ENCODE results near the gene ZBTB5.

- TF ChIP-seq CTCF (IDR thresholded peaks at IDR 0.05; ENCODE audit: insufficient read depth, low read length, poor library complexity, severe bottlenecking): no peak
- TF ChIP-seq EZH2phosphoT487 (conservative IDR thresholded peaks at IDR 0.05; ENCODE audit: low read length): no peak
Observed at GRCh38 chr9:37508135-37508833, 43.0 kb upstream of the ZBTB5 start.
